ENCODE measurements around the gene ARMC8.

Gene ARMC8

DNA sequence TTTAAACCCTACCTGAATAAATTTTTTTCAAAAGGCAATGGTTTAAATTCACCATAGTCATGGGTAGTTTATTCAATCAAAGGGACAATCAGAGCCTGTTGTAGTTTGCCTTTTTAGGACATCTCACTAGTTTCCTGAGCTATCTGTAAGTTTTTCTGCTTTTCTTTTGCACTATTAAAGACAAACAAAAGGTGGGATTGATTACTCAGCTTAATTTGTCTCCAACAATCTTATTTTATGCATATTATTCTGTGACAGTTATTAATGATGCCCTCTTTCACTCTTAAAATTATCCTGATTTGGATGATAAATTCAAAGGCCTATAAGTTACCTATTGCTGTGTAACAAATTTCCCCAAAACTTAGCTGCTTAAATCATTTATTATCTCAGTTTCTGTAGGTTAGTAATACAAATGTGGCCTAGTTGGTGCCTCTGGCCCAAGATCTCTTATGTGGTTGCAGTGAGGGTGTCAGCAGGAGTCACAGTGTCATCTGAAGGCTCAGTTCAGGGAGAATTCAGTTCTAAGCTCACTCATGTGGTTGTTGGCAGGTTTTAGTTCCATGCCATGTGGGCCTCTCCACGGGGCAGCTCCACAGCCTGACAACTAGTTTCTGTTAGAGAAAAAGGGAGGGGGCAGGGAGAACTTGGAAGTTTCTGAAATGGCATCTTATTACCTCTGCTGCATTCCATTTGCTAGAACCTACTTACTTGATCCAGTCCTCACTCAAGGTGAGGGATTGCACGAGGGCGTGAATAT, 16.0 kb downstream of the ARMC8 start:
- DNase-seq = no peak

DNA sequence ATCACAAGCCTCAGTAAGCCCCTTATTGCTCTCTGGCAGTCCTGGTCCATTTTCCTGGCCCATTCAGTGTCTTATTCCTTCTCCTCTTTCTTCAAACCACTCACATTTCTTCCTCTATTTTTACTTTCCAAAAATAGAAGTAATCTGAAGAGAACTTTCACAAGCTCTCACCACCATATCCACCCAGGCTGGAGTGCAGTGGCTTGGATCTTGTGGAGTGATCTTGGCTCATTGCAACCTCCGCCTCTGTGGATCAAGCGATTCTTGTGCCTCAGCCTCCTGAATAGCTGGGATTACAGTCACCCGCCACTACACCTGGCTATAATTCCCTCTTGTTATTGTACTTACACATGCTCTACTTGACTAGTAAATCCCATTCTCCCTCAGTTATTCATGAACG, 16.8 kb downstream of the ARMC8 start:
- DNase-seq = no peak

DNA sequence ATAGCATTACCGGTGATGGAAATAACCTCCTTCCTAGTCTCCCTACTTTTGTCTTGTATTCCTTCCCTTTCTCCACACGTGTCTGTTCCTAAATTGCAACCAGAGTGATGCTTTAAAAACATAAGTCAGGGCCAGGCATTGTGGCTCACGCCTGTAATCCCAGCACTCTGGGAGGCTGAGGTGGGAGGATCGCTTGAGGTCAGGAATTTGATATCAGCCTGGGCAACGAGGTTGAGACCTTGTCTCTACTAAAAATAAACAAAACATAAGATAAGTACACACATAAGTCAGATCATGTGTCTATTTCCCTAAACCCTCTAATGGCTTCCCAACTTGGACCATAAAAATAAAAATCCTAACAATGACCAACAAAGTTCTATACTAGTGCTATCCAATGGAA, 18.4 kb downstream of the ARMC8 start:
- no peak for DNase-seq

DNA sequence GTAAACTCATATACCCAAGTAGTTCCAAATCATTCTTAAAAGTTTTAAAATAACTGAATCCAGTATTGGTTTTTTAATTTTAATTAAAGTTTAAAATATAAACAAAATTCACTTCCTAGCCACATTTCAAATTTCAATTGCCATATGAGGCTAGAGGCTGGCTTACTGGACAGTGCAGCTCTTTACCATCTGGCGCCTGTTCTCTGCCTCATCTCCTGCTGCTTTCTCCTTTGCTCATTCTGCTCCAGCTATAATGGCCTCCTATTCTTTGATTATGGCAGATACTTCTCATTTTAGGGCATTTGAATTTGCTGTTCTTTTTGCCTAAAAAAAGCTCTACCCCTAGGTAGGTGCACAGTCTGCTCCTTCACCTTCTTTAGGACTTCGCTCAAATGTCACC, 19.1 kb downstream of the ARMC8 start:
- DNase-seq = no peak

DNA sequence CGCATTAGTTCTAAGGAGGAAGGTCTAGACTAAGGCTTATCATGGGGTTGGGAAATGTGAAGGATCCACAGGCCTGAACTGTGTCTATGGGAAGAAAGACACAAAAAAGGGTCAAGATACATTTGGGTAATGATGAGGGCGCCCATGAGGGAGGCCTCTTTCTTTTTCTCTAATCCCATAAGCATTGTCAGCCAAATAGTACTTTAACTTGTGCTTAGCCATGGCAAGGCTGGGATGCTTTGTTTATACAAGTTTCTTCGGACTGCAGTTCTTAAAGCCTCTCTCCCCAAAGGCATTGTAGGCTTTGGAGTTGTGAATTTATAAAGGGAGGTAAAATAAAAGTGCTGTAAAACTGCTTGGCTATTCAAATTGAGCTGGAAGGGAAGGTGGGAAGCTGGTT, 23.4 kb downstream of the ARMC8 start:
- DNase-seq = no peak

DNA sequence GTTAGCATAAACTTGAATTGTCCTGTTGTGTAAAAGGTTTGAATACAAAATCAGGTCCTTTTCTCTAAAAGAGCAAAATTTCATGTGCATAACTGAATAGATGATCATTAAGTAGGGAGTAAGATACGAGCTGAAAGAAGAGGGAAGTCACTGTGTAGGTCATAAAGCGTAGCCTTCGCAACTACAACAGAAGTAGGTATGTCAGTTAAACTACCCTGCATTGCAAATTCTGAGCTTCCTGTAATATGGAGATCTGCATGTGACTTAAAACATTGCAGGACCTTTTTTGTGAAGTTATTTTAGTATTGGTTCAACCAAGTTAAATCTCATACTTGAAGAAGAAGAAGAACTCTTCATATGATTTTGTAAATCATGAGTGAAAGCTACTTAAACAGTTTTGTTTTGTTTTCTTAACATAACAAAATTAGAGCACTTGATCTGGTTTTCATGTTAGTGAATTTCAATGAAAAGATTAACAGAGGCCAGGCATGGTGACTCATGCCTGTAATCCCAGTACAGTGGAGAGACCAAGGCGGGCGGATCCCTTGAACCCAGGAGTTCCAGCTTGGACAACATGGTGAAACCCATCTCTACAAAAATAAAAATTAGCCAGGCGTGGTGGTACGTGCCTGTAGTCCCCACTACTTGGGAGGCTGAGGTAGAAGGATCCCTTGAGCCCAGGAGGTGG, 26.4 kb downstream of the ARMC8 start:
- no peak for DNase-seq

DNA sequence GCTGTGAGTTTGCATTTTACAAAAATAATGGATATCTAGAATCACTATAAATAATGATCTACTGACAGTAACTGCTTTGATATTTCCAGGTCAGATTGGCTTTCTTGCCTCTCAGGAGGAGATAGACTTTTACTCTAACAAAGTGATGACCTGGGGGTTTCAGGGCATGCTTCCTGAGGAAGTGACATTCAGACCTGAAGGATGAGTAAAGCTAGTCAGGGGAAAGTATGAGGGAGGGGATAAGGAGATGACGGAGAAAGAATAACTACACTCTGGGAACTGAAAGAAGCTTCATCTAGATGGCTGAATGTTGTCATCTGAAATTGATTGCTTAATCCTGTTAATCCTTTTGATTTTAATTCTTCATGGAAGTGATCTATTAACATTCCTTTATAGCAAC, 32.2 kb downstream of the ARMC8 start:
- DNase-seq = no peak

DNA sequence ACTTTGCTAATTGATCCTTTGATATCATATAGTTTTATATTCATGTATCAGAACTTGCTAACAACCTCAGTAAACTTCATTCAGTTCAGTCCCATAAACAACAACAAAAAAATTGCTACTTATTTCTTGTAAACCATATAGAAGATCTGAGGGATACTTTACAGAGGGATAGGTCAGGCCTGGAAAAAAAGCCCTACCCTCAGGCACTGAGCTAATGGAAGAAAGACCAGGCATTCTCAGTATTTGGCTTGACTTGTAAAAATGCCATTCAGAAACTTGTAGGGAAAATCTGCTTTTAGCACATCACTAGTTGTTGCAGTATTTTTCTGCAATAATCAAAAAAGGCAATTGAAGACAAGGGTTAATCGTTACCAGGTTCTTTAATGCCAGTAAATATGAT, 33.1 kb downstream of the ARMC8 start:
- DNase-seq = no peak

DNA sequence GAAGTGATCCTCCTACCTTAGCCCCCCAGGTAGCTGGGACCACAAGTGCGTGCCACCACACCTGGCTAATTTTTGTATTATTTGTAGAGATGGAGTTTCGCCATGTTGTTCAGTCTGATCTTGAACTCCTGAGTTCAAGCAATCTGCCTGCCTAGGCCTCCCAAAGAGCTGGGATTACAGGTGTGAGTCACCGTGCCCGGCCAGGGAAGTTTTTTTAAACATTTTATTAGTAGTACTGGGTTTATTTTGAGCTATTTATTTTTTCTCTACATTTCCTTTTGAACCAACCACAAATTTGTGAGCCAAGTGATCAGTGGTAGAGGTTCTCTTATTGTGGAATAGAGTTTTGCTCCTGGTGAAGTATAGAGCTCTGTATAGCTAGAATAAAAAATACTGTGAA, 33.7 kb downstream of the ARMC8 start:
- no peak for DNase-seq

DNA sequence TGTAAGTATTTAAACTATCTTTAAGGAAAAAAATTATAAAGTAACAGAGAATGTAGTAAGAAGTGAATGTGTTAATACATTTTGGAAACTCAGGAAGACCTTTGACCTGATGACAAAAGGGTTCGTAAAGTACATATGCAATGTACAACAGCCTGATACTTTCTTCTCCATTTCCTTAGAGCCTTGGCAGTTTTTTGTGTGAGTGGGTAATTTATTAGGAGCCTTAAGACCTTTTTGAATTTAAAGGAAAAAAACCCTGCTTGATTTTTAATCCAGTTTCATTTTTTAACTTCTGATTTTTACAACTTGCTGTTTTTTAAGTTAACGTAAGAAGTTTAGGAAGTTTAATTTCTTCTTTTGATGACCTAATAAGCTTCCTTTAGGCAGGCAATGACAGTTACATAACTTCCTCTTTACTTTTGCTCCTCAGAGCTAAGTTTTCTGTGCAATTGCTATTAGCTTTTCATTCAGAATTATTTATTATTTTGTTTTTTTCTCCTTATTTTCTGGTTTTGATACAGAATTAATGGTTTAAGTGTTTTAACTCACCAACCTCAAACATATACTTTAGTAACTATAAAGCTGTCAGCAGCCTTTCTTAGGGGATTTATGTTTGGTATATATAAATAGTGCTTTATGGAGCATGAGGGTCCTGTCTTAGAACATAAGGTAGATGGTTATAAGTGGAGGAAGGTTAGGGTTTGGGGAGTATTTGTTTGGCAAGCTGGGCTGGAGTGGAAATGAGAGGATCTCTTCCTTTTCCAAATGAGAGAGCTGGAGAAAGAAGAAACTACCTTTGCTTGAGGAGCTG, 35.2 kb downstream of the ARMC8 start:
- no peak for DNase-seq

DNA sequence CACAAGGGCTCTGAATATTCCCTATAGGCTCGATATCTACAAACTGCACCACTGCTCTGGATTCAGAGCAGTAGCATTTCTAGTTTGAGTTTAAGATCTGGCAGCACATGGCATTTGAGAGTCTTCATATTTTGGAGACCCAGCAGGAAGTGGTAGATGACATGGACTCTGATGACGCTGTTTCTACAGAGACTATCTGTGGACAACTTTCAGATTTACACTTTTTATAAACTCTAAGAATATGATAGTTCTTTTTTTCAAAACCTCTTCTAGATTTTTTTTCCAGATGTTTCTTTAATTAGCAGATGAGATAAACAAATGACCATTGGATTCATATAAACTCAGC, 35.8 kb downstream of the ARMC8 start:
- DNase-seq = no peak

DNA sequence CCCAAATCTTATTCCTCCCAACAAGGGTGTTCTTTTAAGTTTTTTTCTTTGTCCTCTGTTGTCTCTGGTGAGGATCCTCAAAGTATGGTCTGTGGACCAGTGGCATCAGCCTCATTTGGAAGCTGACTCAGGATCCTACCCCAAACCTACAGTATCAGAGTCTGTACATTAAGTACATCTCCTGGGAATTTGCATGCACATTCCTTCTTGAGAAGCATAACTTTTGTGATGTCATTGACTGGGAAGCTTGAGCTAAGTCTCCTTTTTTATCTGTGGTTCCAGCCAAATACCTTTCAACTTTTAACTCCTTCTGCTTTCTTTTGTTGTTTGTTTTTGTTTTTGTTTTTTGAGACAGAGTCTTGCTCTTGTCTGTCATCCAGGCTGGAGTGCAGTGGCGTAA, 40.5 kb downstream of the ARMC8 start:
- DNase-seq = no peak

DNA sequence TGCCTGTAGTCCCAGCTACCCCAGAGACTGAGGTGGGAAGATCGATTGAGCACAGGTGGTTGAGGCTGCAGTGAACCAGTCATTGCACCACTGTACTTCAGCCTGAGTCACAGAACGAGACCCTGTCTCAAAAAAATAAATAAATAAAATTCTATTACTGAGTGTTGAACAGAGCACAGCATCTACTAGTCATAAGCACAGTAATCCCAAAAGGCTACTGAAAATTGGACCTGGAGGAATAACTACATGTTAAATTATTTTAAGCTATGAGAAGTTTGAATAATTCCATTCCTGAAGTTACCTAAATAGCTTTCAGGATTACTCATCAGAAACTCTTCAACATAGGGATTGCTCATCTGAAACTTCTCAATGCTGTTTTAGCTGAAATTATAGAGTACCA, 43.4 kb downstream of the ARMC8 start:
- DNase-seq = no peak

DNA sequence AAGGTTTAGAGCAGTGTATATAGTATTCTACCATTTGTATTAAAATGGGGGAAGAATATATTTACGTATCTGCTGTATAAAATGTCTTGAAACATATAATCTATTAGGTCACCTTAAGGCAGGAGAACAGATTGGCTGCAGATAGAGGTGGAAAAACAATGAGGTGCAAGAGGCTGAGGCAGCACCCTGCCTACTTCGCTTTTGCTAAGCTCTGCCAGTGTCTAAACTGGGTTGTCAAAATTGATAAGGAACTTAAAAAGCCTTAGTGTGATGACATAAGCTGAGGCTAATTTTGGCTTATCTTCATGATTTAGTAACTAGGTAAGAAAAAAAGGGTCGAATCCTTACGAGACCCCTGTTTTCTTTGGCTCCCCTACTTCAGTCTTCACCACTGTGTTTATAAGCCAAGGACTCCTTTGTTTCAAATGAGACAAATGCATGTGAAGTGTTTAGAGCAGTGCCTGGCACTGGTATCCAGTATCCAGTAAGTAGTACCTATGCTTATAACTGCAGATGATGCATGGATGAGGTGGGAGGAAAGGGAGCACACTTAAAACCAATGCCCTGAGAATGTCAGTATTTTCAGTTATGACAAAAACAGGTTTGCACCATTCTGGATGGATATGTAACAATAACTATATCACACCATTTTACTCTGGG, 45.7 kb downstream of the ARMC8 start:
- DNase-seq = no peak

DNA sequence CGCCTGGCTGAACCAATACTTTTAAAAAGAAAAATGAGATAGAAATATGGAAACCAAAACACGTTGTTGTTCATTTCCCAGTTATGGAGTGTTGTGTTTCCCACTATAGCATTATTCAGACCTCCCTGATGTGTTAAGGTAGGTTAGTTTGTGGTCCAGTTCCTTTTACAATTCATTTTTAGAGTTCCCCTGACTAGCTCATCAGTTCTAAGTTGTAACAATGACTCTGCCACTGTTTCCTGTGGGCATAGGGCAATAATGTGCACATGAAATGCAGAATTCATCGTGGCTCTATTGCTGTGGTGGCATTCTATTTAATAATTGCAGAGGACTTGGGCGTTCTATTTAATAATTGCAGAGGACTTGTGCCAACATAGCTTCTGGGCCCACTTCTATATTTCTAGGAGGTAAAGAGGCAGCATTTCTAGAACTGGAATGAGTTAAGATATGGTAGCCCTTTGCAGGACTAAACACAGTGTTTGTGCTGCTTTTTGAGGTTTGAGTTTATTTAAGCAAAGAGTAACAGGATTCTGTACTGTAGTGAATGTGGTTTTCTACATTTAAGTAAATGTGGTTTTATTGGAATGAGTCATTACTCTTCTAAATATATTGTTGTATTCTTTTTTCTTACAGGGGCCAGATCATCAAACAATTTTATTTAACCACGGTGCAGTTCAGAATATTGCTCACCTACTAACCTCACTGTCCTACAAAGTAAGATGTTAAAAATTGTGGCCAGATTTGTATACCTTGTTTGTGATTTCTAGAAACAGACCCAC, 47.5 kb downstream of the ARMC8 start:
- no peak for DNase-seq

DNA sequence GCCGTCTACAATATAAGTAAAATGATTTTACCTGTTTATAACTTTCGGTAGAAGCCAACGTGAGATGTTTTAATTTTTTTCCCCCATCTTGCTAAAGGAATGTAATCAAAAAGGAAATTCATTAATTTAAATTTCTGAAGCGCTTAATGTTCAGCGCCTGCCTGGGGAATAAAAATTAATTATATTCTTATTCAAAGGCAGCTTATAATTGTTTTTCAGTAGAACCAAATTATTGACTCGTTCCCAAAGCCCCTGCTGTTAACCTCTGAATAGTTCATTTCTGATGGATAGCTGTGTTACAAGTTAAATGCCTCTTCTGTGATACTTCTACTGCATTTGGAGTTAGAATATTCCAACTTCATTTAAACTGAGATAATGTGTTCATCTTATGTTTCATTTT, 51.6 kb downstream of the ARMC8 start:
- no peak for DNase-seq

DNA sequence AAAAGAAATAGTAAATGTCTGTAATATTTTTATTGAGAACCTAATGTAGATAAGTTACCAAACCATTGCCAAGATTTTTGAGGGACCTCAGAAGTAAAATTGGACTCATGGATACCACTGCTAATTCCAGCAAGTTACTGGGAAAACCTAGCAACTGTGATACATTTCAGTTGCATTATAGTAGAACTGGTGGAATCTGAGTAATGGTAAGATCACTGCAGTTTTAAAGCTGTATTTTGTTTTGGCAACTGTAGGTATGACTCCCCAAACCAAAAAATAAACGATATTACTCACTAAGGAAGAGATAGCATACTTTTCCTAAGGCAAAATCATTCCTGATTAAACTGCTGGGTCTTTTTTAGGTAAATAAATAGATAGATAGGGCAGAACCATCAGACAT, 54.0 kb downstream of the ARMC8 start:
- no peak for DNase-seq

DNA sequence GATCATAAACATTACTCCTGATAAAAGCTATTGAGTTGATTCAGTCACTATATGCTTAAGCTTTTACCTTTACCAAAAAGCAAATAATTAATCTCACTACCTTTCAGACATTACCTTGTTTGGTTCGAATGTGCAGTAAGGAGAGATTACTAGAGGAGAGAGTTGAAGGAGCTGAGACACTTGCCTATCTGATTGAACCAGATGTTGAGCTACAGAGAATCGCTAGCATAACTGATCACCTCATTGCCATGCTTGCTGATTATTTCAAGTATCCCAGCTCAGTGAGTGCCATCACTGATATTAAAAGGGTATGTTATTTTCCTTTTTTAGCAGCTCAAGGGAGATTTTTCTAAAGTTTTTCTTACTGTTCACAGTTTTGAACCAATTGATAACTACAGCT, 54.6 kb downstream of the ARMC8 start:
- no peak for DNase-seq

DNA sequence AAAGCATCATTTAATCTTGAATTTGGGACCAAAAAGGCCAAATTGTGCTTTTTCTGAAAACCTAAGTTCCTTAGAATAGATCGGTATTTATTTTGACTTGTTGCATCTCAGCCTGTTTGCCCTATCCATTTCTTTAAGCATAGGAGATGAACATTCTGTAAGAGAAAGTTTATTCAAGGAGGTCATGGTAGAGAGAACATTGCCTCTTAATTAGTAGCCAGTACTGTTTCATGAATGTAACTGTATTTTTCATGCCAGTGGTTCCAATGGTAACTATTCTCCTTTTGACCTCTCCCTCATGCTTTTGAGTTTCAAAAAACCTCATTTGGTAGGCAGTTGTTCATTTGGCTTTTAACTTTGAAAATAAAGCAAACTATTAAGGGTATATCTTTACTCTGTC, 55.4 kb downstream of the ARMC8 start:
- DNase-seq = no peak

DNA sequence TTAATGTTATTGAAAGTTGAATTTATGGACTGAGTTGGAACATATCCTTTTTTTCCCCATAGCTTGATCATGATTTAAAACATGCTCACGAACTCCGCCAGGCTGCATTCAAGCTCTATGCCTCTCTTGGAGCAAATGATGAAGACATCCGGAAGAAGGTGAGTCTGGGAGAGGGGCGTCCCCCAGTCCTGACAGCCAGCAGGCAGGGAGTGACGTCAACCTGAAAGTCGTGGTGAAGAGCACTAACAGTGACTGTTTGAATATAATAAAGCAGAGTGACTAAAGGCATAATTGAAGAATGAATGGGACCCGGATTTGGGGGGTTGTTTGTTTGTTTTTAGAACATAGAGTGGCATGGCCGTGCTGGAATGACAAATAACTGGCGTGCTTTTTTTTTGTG, 57.9 kb downstream of the ARMC8 start:
- no peak for DNase-seq

DNA sequence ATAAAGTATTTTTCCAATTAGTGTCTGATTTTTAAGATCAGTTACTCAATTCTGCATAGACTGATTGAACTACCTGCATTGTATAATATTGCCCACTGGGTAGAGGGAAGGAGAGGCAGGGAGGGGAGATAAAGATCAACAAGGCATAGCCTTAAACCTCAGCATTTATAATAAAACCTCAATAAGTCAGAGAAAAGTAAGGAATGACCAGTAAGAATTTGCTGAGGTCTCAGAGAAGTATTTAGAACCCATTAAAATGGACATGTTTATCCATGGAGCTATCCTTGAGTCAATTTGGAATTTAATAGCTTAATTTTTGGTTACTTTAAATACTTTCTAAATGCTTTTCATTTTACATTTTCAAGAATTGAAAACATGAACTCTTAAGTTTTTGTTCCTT, 62.5 kb downstream of the ARMC8 start:
- no peak for DNase-seq

DNA sequence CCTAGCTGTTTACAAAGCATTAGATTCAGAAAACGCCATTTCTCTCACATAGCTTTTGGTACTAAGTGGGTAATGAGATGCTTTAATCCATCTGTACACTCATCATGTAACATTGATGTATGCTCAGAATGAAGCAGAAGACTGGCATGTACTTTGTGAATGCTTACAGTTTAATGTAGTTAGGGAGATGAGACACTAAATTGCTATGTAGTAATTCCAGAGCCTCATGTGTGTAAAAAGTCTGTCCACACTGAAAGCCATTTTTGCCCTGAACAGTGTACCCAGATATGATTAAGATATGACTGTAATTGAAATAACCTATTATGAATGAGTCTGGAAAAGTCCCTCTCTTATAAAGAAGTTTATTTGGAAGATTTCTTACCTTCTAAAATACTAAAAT, 66.5 kb downstream of the ARMC8 start:
- no peak for DNase-seq

DNA sequence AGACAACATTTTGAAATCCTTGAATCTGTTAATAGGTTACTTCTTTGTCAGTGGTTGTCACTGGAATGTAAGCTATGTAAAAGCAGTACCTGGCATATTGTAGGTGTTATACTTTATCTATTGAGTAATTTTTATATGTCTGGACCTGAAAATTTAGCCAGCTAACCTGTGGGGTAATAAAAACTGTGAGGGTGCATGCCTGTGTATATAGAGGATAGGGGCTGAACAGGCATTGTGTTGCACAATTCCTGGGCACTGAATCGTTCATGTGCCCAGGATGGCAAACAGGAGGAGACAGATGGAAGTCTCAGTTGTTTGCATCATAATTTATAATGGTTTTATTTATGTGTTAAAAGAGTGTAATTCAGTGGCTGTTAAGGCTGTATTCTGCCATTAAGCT, 67.1 kb downstream of the ARMC8 start:
- DNase-seq = no peak
